Endothelial cell of umbilical vein (primary cell): ENCODE results near the gene EIF2B2. TPM values are rescaled to one million over a fixed set of nuclear protein-coding genes. Genes with fewer than 3 reads are reported as not detected.

ENCODE experiments used
- BruUV-seq: library from RNA; stranded (reverse); fragments of 400-500 nt; replicated peaks from 2 replicates; lab custom pipeline; 2021; lab: Mats Ljungman, UMichigan
- CTCF ChIA-PET: fragments of 300-600, 350-600 bp; sonication (Branson Sonifier 250); formaldehyde crosslinking; loops from one replicate; lab custom pipeline; 2021; ENCODE audit warnings: antibody characterized with exemption, inconsistent platforms; lab: Charles Lee
- POLR2A ChIA-PET: fragments of 300-600, 350-600 bp; sonication (Branson Sonifier 250); formaldehyde crosslinking; loops from one replicate; lab custom pipeline; 2021; ENCODE audit warnings: antibody characterized with exemption, inconsistent platforms; lab: Charles Lee
- DNase-seq: peaks from one replicate; pipeline ENCODE4 v3.0.0-alpha.2; 2011; ENCODE audit warnings: low read depth, low spot score
- FAIRE-seq: peaks from 2 replicates; lab custom pipeline; 2011; peaks lifted over from hg19 to GRCh38; lab: Jason Lieb, UNC
- H2AFZ ChIP-seq: 2 replicates; pipeline ENCODE4 v1.6.0; 2012; ENCODE audit warnings: low read depth, low read length, control low read depth, inconsistent platforms
- H3K27ac ChIP-seq: 2 replicates; pipeline ENCODE4 v1.5.1; 2011; ENCODE audit warnings: low read depth, mild to moderate bottlenecking, control low read depth, low read length, moderate library complexity; ENCODE audit not compliant: insufficient read depth
- H3K27me3 ChIP-seq, 2 experiments: 2 replicates each; pipeline versions ENCODE4 v1.6.0 to v1.6.1; 2011; ENCODE audit warnings: low read length in 2 of 2, mixed read lengths in 1 of 2; ENCODE audit not compliant: control insufficient read depth in 2 of 2, insufficient read depth in 2 of 2
- H3K36me3 ChIP-seq, 2 experiments: 2 replicates in 1 of 2; 3 replicates in 1 of 2; pipeline ENCODE4 v1.5.1; 2011; ENCODE audit warnings: low read length in 2 of 2, mild to moderate bottlenecking in 1 of 2, moderate library complexity in 1 of 2; ENCODE audit not compliant: control insufficient read depth in 2 of 2, insufficient read depth in 2 of 2; ENCODE audit errors: extremely low read depth in 1 of 2
- H3K4me1 ChIP-seq: 3 replicates; pipeline ENCODE4 v1.5.1; 2011; ENCODE audit warnings: mild to moderate bottlenecking, low read length; ENCODE audit not compliant: control insufficient read depth, insufficient read depth; ENCODE audit errors: extremely low read depth
- H3K4me2 ChIP-seq: 2 replicates; pipeline ENCODE4 v1.6.1; 2011; ENCODE audit warnings: low read length, control low read depth, mixed read lengths; ENCODE audit not compliant: insufficient read depth
- H3K4me3 ChIP-seq, 3 experiments: fragments of 200-600 bp in 1 of 3; sonication (generic), shearing (Covaris generic) in 1 of 3; replicated peaks in 1 of 3; 2 replicates each; pipeline ENCODE4 v1.5.1; 2011 to 2016; ENCODE audit warnings: control low read depth in 3 of 3, low read length in 3 of 3, mild to moderate bottlenecking in 2 of 3, inconsistent platforms in 1 of 3, low read depth in 1 of 3, moderate library complexity in 1 of 3; ENCODE audit not compliant: insufficient read depth in 1 of 3
- H3K79me2 ChIP-seq: 2 replicates; pipeline ENCODE4 v1.6.0; 2012; ENCODE audit warnings: low read length, inconsistent platforms; ENCODE audit not compliant: control insufficient read depth, insufficient read depth
- H3K9ac ChIP-seq: replicated peaks from 2 replicates; pipeline ENCODE3; 2011; ENCODE audit warnings: low read length, control low read depth; ENCODE audit not compliant: insufficient read depth; ENCODE audit errors: extremely low read depth
- H3K9me1 ChIP-seq: replicated peaks from 3 replicates; pipeline ENCODE4 v1.6.0; 2011; ENCODE audit warnings: mild to moderate bottlenecking, low read length; ENCODE audit not compliant: control insufficient read depth, insufficient read depth; ENCODE audit errors: extremely low read depth
- H3K9me3 ChIP-seq: replicated peaks from 2 replicates; pipeline ENCODE4 v1.5.1; 2012; ENCODE audit warnings: low read length, inconsistent platforms; ENCODE audit not compliant: control insufficient read depth, insufficient read depth
- H4K20me1 ChIP-seq: replicated peaks from 2 replicates; pipeline ENCODE3; 2011; ENCODE audit warnings: mild to moderate bottlenecking, low read length; ENCODE audit not compliant: control insufficient read depth, insufficient read depth; ENCODE audit errors: extremely low read depth
- CTCF ChIP-seq, 2 donors: IDR thresholded peaks; 1 replicate in 1 of 2; 2 replicates in 1 of 2; pipeline ENCODE4 v1.5.1; 2011; ENCODE audit warnings: low read length in 2 of 2, mild to moderate bottlenecking in 2 of 2, moderate library complexity in 2 of 2, control low read depth in 1 of 2, inconsistent platforms in 1 of 2, low read depth in 1 of 2; ENCODE audit not compliant: insufficient read depth in 1 of 2; ENCODE audit errors: extremely low read depth in 1 of 2
- EZH2 ChIP-seq: IDR thresholded peaks from 2 replicates; pipeline ENCODE4 v1.6.1; 2012; ENCODE audit warnings: borderline replicate concordance, low read depth, mild to moderate bottlenecking, moderate library complexity, low read length, inconsistent platforms; ENCODE audit not compliant: severe bottlenecking
- FOS ChIP-seq: IDR thresholded peaks from 2 replicates; pipeline ENCODE4 v1.6.1; 2011; ENCODE audit warnings: mild to moderate bottlenecking, low read length, moderate library complexity, borderline replicate concordance; ENCODE audit not compliant: insufficient read depth
- GATA2 ChIP-seq: IDR thresholded peaks from 2 replicates; pipeline ENCODE4 v1.7.0; 2011; ENCODE audit warnings: low read depth, mild to moderate bottlenecking, moderate library complexity, mixed read lengths, low read length; ENCODE audit not compliant: insufficient read length, insufficient read depth
- JUN ChIP-seq: IDR thresholded peaks from 2 replicates; pipeline ENCODE4 v1.6.1; 2011; ENCODE audit warnings: borderline replicate concordance, low read depth; ENCODE audit not compliant: insufficient read length, insufficient read depth
- MYC ChIP-seq: IDR thresholded peaks from one replicate; pipeline ENCODE4 v1.6.1; 2011; ENCODE audit warnings: mild to moderate bottlenecking, low read depth, low read length
- POLR2A ChIP-seq: IDR thresholded peaks from 2 replicates; pipeline ENCODE4 v1.6.1; 2012; ENCODE audit warnings: low read depth, mild to moderate bottlenecking, control low read depth, low read length
- POLR2AphosphoS5 ChIP-seq: IDR thresholded peaks from 2 replicates; pipeline ENCODE4 v1.6.1; 2012; ENCODE audit warnings: low read depth, mild to moderate bottlenecking, control low read depth, low read length, moderate library complexity; ENCODE audit not compliant: insufficient read depth
- dilution Hi-C: fragments of 300-500 bp; cut with MboI; formaldehyde crosslinking; loops from one replicate; pipeline ENCODE4 v1.15.0; 2019; ENCODE audit warnings: low sequenced_read_pairs; ENCODE audit not compliant: extremely low pct_ligation_motif_present
- intact Hi-C: fragments of 100-400 bp; cut with micrococcal nuclease; formaldehyde crosslinking; loops from one replicate; pipeline ENCODE4 v1.10.0; 2022
- polyA plus RNA-seq, 4 experiments: library from polyadenylated mRNA; depleted of rRNA in 3 of 4; stranded (reverse) in 3 of 4; unstranded in 1 of 4; fragments of >200 nt; gene quantifications; 2 replicates each; pipeline versions ENCODE4 v1.2.1 to v1.2.3, GENCODE V29; 2011 to 2012; ENCODE audit warnings: missing spikeins in 1 of 4
- total RNA-seq: library from RNA; stranded (reverse); gene quantifications from 2 replicates; pipeline ENCODE4 v1.2.3, GENCODE V29; 2021
- TF ChIP-seq, protein P1 (sequence below): IDR thresholded peaks from 2 replicates; pipeline ENCODE4 v1.6.1; 2011; ENCODE audit not compliant: insufficient read depth, insufficient read length

EIF2B2 gene
- total and polyA plus RNA-seq, 2 donors (not counting 3 experiments of a cell fraction or from before 2014, with no cell fraction given) = 97.0 to 143 TPM

GRCh38 chr14:74973905-74974363 lies 28.8 kb upstream of the EIF2B2 start:
- Histone ChIP-seq H3K9me1 (no peaks in the 10 kb centered on the region), H3K27ac (peak overlapping the region; percentile 40), H4K20me1 (no peaks in the 10 kb centered on the region), H3K9me3 (no peaks in the 10 kb centered on the region), H3K4me2 (no peak overlapping the region), H3K9ac (no peak overlapping the region), H3K79me2 (no peaks in the 10 kb centered on the region), H3K27me3 (no peaks in the 10 kb centered on the region), H3K36me3 (no peaks in the 10 kb centered on the region), H3K4me1 (peaks cover 23% of the 10 kb centered on the region), H2AFZ (no peak overlapping the region), H3K4me3 (no peak overlapping the region)
- no peak for FAIRE-seq
- intact Hi-C loops (loop anchor here (1.0 to 2.0 kb wide), 5 partner anchors 7 to 29 kb away; partner anchors contain the start of genes EIF2B2 and PGF), dilution Hi-C loops (no loop called here)
- DNase-seq = no peak
- TF ChIP-seq MYC (no peak), POLR2A (no peak), EZH2 (no peak), GATA2 (no peak), CTCF (IDR thresholded peaks at IDR 0.05; ENCODE audit: extremely low read depth in 1 of 2, insufficient read depth in 1 of 2, low read depth in 1 of 2, low read length in 2 of 2) (no peak), JUN (no peak), FOS (no peak), POLR2AphosphoS5 (no peak)
- TF ChIP-seq, protein P1, sequence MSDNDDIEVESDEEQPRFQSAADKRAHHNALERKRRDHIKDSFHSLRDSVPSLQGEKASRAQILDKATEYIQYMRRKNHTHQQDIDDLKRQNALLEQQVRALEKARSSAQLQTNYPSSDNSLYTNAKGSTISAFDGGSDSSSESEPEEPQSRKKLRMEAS = no peak
- CTCF ChIA-PET = interaction anchor here (0.8 to 3.4 kb wide), 5 partner anchors 9 to 114 kb away, joined by 3 to 15 read pairs (median 5); partner anchors contain the start of gene PGF
- BruUV-seq = no TSS peak
- POLR2A ChIA-PET = no interaction called here
